ENCODE data around the gene CXCR6. TPM values are rescaled to one million over a fixed set of nuclear protein-coding genes. Genes with fewer than 3 reads are reported as not detected.

Gene CXCR6
- 91.7 and 93.7 TPM in 2 replicates for total RNA-seq

DNA sequence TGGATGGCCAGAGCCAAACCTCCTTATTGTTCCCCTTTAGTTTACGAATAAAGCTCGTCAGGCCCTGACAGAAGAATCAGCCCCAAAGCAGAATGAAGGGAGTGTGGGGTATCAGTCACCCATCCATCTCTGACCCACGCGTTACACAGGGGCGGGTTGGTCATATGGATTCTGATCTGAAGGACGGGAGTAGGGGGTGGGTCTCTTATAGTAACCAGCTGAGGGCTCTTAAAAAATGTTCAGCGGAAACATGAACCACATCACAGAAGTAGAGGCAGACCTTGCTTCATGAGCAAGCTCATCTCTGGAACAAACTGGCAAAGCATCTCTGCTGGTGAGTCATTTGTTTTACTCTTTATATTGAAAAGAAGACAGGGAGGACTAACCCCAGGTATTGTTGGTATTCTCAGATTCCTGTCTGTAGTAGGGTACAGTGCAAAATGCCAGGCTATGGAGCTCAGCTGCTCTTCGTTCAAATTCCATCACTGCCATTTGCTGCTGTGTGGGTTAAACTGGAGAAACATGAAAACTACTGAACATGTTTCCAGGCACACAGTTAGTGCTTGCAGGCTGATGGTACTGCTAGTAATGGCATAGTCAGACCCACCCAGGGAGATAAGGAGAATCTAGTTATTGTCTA lies at the start of gene CXCR6:
Gene CXCR6 (plus strand): TSS at position 258 of the 640 bp plus-strand sequence. CDS start 3,018 bp downstream, outside the sequence.
- intact Hi-C loops (cut with micrococcal nuclease), result loop anchor here (1.0 kb wide), 4 partner anchors 19 to 155 kb away; partner anchors contain the start of gene FYCO1

GRCh38 chr3:45894015-45894414 lies 49.2 kb upstream of the CXCR6 start:
- intact Hi-C loops (cut with micrococcal nuclease), result no loop called here

- intact Hi-C loops (cut with micrococcal nuclease), result no loop called here
Measured at GRCh38 chr3:45895686-45896468, 47.4 kb upstream of the CXCR6 start.

- intact Hi-C loops (cut with micrococcal nuclease), result no loop called here
Measured at GRCh38 chr3:45896956-45897355, 46.3 kb upstream of the CXCR6 start.

- intact Hi-C loops (cut with micrococcal nuclease), result loop anchor here (5.0 kb wide), 1 partner anchor 63 kb away; the partner anchor contains the start of gene LZTFL1
Measured at GRCh38 chr3:45904931-45905330, 38.3 kb upstream of the CXCR6 start.

DNA sequence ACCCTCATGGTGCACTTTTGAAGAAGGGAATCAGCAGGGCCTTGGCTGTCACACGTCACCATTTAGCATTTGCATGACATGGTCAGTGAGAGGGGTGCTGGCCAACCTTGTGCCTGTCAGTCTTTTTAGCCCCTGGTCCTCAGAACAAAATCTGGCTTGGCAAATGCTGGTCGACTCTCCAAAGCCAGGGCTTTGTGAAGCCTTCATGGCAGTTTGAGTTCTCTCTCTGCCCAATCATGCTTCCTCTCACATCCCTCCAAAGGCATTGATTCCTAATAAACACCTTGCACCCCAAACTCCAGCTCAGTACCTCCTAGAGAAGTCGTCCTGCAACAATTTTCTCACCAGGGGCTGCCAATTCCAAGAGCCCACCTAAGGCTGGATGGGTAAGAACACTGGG lies 37.5 kb upstream of the CXCR6 start:
- intact Hi-C loops (cut with micrococcal nuclease), result loop anchor here (5.0 kb wide), 1 partner anchor 63 kb away; the partner anchor contains the start of gene LZTFL1

DNA sequence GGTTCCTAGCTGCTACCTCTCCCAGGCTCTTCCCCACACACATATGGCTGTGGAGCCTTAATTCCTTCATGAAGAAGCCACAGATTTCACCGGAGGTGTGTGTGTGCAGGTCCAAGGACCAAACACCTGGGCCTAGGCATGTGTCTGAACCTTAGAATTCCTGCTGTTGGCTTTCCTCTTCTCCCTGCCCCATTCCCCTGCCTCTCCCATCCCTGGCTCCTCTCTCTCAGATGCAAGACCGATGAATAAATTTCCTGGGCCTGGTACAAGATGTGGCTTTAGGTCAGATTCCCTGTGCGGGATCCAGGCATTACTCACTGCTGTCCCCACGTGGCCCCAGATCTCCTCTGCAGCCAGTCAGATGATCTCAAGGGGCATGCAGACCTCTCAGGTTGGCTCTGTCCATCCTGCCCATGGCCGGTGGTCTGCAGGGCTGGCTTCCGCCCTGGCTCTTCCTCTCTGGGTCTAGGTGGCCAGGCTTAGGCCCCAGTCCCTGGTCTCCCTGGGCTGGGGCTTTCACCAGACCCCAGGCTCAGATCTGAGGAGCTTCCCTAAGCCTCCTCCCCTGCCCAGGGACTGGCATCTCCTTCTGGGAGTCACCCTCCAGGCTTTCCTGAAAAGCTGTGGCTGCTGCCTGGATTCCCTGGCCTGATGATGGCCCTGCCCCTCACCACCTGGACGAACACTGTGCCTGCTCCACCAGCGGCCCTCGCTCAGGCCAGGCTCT lies 36.4 kb upstream of the CXCR6 start:
- intact Hi-C loops (cut with micrococcal nuclease), result loop anchor here (5.0 kb wide), 1 partner anchor 65 kb away; the partner anchor contains the start of gene LZTFL1

GRCh38 chr3:45907769-45908705 lies 35.2 kb upstream of the CXCR6 start:
- intact Hi-C loops (cut with micrococcal nuclease), result loop anchor here (1.0 to 5.0 kb wide), 2 partner anchors 8 to 66 kb away; partner anchors contain the start of gene LZTFL1

GRCh38 chr3:45908761-45909160 lies 34.5 kb upstream of the CXCR6 start:
- intact Hi-C loops (cut with micrococcal nuclease), result loop anchor here (1.0 to 5.0 kb wide), 2 partner anchors 8 to 66 kb away; partner anchors contain the start of gene LZTFL1

DNA sequence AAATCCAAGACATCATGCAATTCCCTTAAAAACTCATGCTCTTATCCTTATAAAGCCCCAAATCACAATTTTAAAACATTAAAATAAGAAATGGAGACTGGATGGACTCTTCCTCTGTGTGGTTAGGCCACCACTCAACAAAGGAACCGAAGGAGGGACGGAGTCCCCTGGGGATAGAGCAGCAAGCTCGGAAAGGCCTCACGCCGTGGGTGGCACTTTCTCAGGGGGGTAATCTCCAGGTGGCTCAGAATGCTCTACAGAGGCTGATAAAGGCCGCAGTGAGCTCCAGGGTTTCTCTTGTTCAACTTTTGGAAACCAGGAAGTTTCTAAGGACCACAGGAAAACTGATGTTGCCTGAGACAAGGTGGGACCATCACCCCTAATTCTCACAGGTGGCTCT lies 33.7 kb upstream of the CXCR6 start:
- intact Hi-C loops (cut with micrococcal nuclease), result loop anchor here (5.0 kb wide), 1 partner anchor 67 kb away; the partner anchor contains the start of gene LZTFL1

GRCh38 chr3:45910892-45911291 lies 32.4 kb upstream of the CXCR6 start:
- intact Hi-C loops (cut with micrococcal nuclease), result no loop called here

- intact Hi-C loops (cut with micrococcal nuclease), result no loop called here
Measured at GRCh38 chr3:45911511-45912226, 31.6 kb upstream of the CXCR6 start.

- intact Hi-C loops (cut with micrococcal nuclease), result no loop called here
Measured at GRCh38 chr3:45912435-45912834, 30.8 kb upstream of the CXCR6 start.

- intact Hi-C loops (cut with micrococcal nuclease), result loop anchor here (1.0 to 5.0 kb wide), 3 partner anchors 32 to 222 kb away; no protein-coding TSS in a partner anchor
Measured at GRCh38 chr3:45914362-45915058, 28.8 kb upstream of the CXCR6 start.

- intact Hi-C loops (cut with micrococcal nuclease), result loop anchor here (1.0 to 5.0 kb wide), 3 partner anchors 33 to 223 kb away; no protein-coding TSS in a partner anchor
Measured at GRCh38 chr3:45915059-45915439, 28.2 kb upstream of the CXCR6 start.

DNA sequence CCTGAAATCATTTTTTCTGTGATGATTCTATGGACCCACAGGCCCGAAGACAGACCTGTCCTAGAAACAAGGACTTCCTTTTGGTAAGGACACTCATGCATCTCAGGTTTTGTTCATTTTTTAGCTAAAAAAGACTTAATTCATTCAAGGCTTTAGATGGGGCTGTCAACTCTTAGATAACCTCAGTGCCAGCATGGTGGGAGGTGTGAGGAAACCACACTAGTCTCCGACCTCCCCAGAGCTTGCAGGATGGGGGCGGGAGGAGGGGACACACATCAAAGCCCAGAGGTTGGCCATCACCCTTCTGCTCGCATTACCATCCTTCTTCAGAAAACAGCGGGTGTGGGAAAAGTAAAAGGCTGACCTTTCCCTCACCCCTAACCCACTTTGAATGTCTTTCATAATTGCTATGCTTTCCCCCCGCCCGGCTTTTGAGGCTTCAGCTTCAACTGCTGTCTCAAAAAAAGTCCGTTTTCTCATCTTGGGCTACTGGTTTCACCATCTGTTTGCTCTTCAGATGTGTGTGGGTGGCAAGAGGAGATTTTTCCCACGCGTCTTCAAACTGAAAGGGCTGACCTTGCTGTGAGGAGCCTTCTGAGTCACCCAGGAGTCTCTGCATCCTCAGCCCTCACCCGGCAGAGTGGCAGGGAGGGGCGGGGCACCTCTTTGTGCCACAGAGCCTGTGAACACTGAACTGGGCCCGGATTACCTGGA lies 27.6 kb upstream of the CXCR6 start:
- intact Hi-C loops (cut with micrococcal nuclease), result loop anchor here (1.0 to 5.0 kb wide), 4 partner anchors 7 to 223 kb away; no protein-coding TSS in a partner anchor

DNA sequence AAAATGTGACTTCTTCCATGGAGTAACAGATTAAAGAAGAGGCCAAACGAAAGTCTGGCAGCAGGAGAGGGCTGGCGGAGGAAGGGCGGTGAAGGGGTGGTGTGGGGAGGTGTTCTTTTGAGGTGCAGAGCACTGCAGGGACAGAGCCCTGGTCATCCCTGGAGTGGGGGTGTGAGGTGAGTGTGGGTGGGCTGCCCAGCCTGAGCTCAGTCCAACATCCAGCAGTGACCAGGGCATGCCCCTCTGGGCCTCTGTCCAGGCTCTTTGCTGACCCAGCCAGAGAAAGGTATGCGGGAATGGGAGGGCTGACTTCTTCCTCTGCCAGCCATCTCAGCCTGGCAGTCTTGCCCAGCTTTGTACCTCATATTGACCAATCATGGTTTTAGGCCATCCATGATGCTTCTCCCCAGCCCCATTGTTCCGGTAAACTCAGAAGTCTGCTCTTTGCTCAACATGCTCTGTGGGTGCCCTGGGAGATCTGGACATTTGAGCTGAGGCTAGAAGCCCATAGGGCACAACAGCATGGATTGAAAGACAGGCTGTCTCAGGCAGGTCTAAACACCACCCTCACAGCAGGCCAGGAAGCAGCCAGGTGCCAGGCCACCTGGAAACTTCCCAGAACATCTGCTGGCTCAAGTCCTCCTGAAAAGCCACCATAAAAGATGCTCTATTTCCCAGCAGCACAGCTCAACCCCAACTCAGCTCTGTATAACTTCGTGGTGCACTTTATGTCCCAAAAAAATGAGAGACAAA lies 25.9 kb upstream of the CXCR6 start:
- intact Hi-C loops (cut with micrococcal nuclease), result loop anchor here (5.0 kb wide), 2 partner anchors 35 to 225 kb away; no protein-coding TSS in a partner anchor
